Hair follicular keratinocyte (primary cell): ENCODE measurements around the gene B3GNT4. TPM values are rescaled to one million over a fixed set of nuclear protein-coding genes. Genes with fewer than 3 reads are reported as not detected.

Experiments used
- total RNA-seq: library from RNA; depleted of rRNA; stranded (reverse); fragments of >200 nt; gene quantifications from 2 replicates; pipeline ENCODE4 v1.2.3, GENCODE V29; 2015

The B3GNT4 gene
- 0.23 and 3.0 TPM in 2 replicates for total RNA-seq

GRCh38 chr12:122203301-122204166 lies at the start of gene B3GNT4:
Gene B3GNT4, plus strand, starts transcription at chr12:122203709. Its CDS starts 910 bp downstream, at chr12:122204619.

GRCh38 chr12:122174155-122174845 lies 29.2 kb upstream of the B3GNT4 start, which contains the start of gene IL31:
Gene IL31, minus strand, starts transcription at chr12:122174221. Its CDS starts 49 bp downstream, at chr12:122174172.

GRCh38 chr12:122182887-122183587 lies 20.5 kb upstream of the B3GNT4 start, which contains the start of gene LRRC43:
Gene LRRC43, plus strand, starts transcription at chr12:122183123. Its CDS starts 22 bp downstream, at chr12:122183145.

GRCh38 chr12:122225683-122226365 lies 22.3 kb downstream of the B3GNT4 start, which contains the start of gene DIABLO:
Gene DIABLO, minus strand, starts transcription at chr12:122226052. Its CDS starts 38 bp downstream, at chr12:122226014.

Other genes starting within 250 kb of the B3GNT4 start
- 14.8 and 16.9 TPM in 2 replicates for gene BCL7A, start 181.8 kb upstream of the B3GNT4 start, total RNA-seq
- 8.5 and 10.6 TPM in 2 replicates for gene MLXIP, start 125.0 kb upstream of the B3GNT4 start, total RNA-seq
- gene IL31, start 29.5 kb upstream of the B3GNT4 start, total RNA-seq = not detected in 2 replicates
- gene LRRC43, start 20.6 kb upstream of the B3GNT4 start, total RNA-seq = 0.30 and 0.62 TPM in 2 replicates
- 66.2 and 75.4 TPM in 2 replicates for gene DIABLO, start 22.3 kb downstream of the B3GNT4 start, total RNA-seq
- 11.9 and 16.5 TPM in 2 replicates for gene VPS33A, start 62.8 kb downstream of the B3GNT4 start, total RNA-seq
- gene CLIP1, start 219.0 kb downstream of the B3GNT4 start, total RNA-seq = 21.3 and 25.8 TPM in 2 replicates